CD14-positive monocyte (primary cell): ENCODE results near the gene IGF2R. TPM values are rescaled to one million over a fixed set of nuclear protein-coding genes. Genes with fewer than 3 reads are reported as not detected.

ENCODE experiments used
- DNase-seq, 3 donors: peaks; one replicate each; pipeline ENCODE4 v3.0.0-alpha.2; 2011 to 2022
- H2AFZ ChIP-seq: 2 replicates; pipeline ENCODE4 v1.6.0; 2012; ENCODE audit warnings: mild to moderate bottlenecking, low read depth, low read length, inconsistent platforms; ENCODE audit not compliant: insufficient read depth, poor library complexity, severe bottlenecking
- H3K27ac ChIP-seq, 2 donors: 1 replicate in 1 of 2; 2 replicates in 1 of 2; pipeline ENCODE4 v1.5.1; 2012 to 2013; ENCODE audit warnings: low read length in 2 of 2, control low read depth in 1 of 2, inconsistent platforms in 1 of 2, low read depth in 1 of 2, mild to moderate bottlenecking in 1 of 2
- H3K27me3 ChIP-seq, 2 donors: one replicate each; pipeline versions ENCODE4 v1.6.0 to v1.6.1; 2011 to 2013; ENCODE audit warnings: low read length in 2 of 2; ENCODE audit not compliant: control insufficient read depth in 2 of 2, insufficient read depth in 2 of 2
- H3K36me3 ChIP-seq, 2 donors: replicated peaks in 1 of 2; 1 replicate in 1 of 2; 2 replicates in 1 of 2; pipeline versions ENCODE4 v1.5.1 to v1.6.1; 2012 to 2013; ENCODE audit warnings: low read length in 2 of 2, control low read depth in 1 of 2, inconsistent platforms in 1 of 2, mild to moderate bottlenecking in 1 of 2; ENCODE audit not compliant: insufficient read depth in 2 of 2, control insufficient read depth in 1 of 2
- H3K4me1 ChIP-seq, 2 donors: 1 replicate in 1 of 2; 2 replicates in 1 of 2; pipeline versions ENCODE4 v1.5.1 to v1.6.1; 2012 to 2013; ENCODE audit warnings: low read length in 2 of 2, control low read depth in 1 of 2, inconsistent platforms in 1 of 2, mild to moderate bottlenecking in 1 of 2, moderate library complexity in 1 of 2; ENCODE audit not compliant: insufficient read depth in 2 of 2, control insufficient read depth in 1 of 2
- H3K4me2 ChIP-seq: replicated peaks from 2 replicates; pipeline ENCODE3; 2012; ENCODE audit warnings: low read length, moderate library complexity, mild to moderate bottlenecking; ENCODE audit not compliant: poor library complexity, severe bottlenecking; ENCODE audit errors: extremely low read depth
- H3K4me3 ChIP-seq, 3 experiments: fragments of 200-600 bp in 1 of 3; sonication (generic) in 1 of 3; replicated peaks in 1 of 3; 1 replicate in 2 of 3; 2 replicates in 1 of 3; pipeline ENCODE4 v1.5.1; 2011 to 2013; ENCODE audit warnings: low read length in 3 of 3, mild to moderate bottlenecking in 3 of 3, control low read depth in 2 of 3, low read depth in 2 of 3, inconsistent platforms in 1 of 3, moderate library complexity in 1 of 3
- H3K79me2 ChIP-seq: 2 replicates; pipeline ENCODE4 v1.6.0; 2012; ENCODE audit warnings: mild to moderate bottlenecking, control low read depth, inconsistent platforms, low read length, moderate library complexity; ENCODE audit not compliant: insufficient read depth
- H3K9ac ChIP-seq: 2 replicates; pipeline ENCODE4 v1.6.0; 2017; ENCODE audit warnings: low read length, mild to moderate bottlenecking; ENCODE audit not compliant: insufficient read depth, poor library complexity, severe bottlenecking
- H3K9me3 ChIP-seq, 2 donors: replicated peaks in 1 of 2; 1 replicate in 1 of 2; 2 replicates in 1 of 2; pipeline versions ENCODE4 v1.5.1 to v1.6.1; 2012 to 2013; ENCODE audit warnings: low read length in 2 of 2, control low read depth in 1 of 2; ENCODE audit not compliant: control insufficient read depth in 1 of 2, insufficient read depth in 1 of 2
- H4K20me1 ChIP-seq: 2 replicates; pipeline ENCODE4 v1.6.0; 2012; ENCODE audit warnings: mild to moderate bottlenecking, low read length, control low read depth, moderate library complexity; ENCODE audit not compliant: insufficient read depth
- H3K27ac Mint-ChIP-seq, 7 donors: one replicate each; pipeline ENCODE4 v1.8.0; 2020; ENCODE audit warnings: mild to moderate bottlenecking in 7 of 7, mixed read lengths in 7 of 7, moderate library complexity in 6 of 7, inconsistent platforms in 2 of 7
- H3K27me3 Mint-ChIP-seq, 3 donors: one replicate each; pipeline ENCODE4 v1.8.0; 2021 to 2022; ENCODE audit warnings: low read depth in 3 of 3, mild to moderate bottlenecking in 3 of 3, mixed read lengths in 3 of 3, moderate library complexity in 3 of 3, inconsistent platforms in 1 of 3
- H3K36me3 Mint-ChIP-seq, 2 donors: one replicate each; pipeline ENCODE4 v1.8.0; 2020; ENCODE audit warnings: mixed read lengths in 2 of 2, inconsistent platforms in 1 of 2, mild to moderate bottlenecking in 1 of 2
- H3K4me1 Mint-ChIP-seq: one replicate; pipeline ENCODE4 v1.8.0; 2020; ENCODE audit warnings: mild to moderate bottlenecking, mixed read lengths
- H3K4me3 Mint-ChIP-seq, 2 donors: one replicate each; pipeline ENCODE4 v1.8.0; 2020; ENCODE audit warnings: mild to moderate bottlenecking in 2 of 2, mixed read lengths in 2 of 2, moderate library complexity in 1 of 2
- H3K9me3 Mint-ChIP-seq, 7 donors: one replicate each; pipeline ENCODE4 v1.8.0; 2020 to 2022; ENCODE audit warnings: mixed read lengths in 7 of 7, mild to moderate bottlenecking in 6 of 7, moderate library complexity in 6 of 7, inconsistent platforms in 2 of 7
- CTCF ChIP-seq: fragments of 200-600 bp; IDR thresholded peaks from one replicate; pipeline ENCODE4 v1.8.0; 2022; ENCODE audit warnings: antibody characterized with exemption, mild to moderate bottlenecking
- WGBS: methylation state at CpG from one replicate; pipeline ENCODE4 v1.1.5; 2013; ENCODE audit warnings: missing lambda C conversion rate; ENCODE audit not compliant: insufficient coverage; 5-methylcytosine and 5-hydroxymethylcytosine counted together
- intact Hi-C, 2 donors: fragments of 100-400 bp; cut with micrococcal nuclease; formaldehyde crosslinking; loops; one replicate each; pipeline versions ENCODE4 v1.15.0 to v1.15.1; 2023
- polyA plus RNA-seq, 3 donors: library from polyadenylated mRNA; depleted of rRNA in 1 of 3; unstranded in 2 of 3; stranded (reverse) in 1 of 3; fragments of 300-500 nt in 2 of 3; fragments of >200 nt in 1 of 3; fragmentation: Illumina TruSeq in 2 of 3; gene quantifications; 1 replicate in 2 of 3; 2 replicates in 1 of 3; pipeline ENCODE4 v1.2.3, GENCODE V29; 2012 to 2021

The IGF2R gene
- polyA plus RNA-seq, 3 donors = 6.9 to 44.8 (median 8.2) TPM

GRCh38 chr6:160060221-160060620 is 91.3 kb downstream of the IGF2R start:
- peaks cover 94 to 99% of the 10 kb centered on the region in 2 donors for H3K36me3 Mint-ChIP-seq
- WGBS = 96% methylated on average over 11 of the region's 11 CpGs

GRCh38 chr6:160060920-160061447 is 92.1 kb downstream of the IGF2R start:
- H3K4me1 ChIP-seq = no peaks in the 10 kb centered on the region
- TF ChIP-seq CTCF = no peak
- Mint-ChIP-seq H3K36me3 (peaks cover 90 to 99% of the 10 kb centered on the region in 2 donors), H3K27me3 (peaks cover 0 to 3% (median 0%) of the 10 kb centered on the region in 3 donors), H3K4me1 (no peaks in the 10 kb centered on the region), H3K27ac (no peak overlapping the region), H3K4me3 (no peak overlapping the region), H3K9me3 (peaks cover 0 to 4% (median 0%) of the 10 kb centered on the region in 7 donors)
- peaks cover 91 to 96% of the 10 kb centered on the region in 2 donors for H3K36me3 ChIP-seq
- DNase-seq = no peak
- no peak overlapping the region for H3K4me3 ChIP-seq
- H4K20me1 ChIP-seq = peaks cover 85% of the 10 kb centered on the region
- intact Hi-C loops = no loop called here
- WGBS = 100% methylated on average over 2 of the region's 4 CpGs
- no peak overlapping the region for H2AFZ ChIP-seq
- no peaks in the 10 kb centered on the region for H3K9me3 ChIP-seq
- no peak overlapping the region for H3K27ac ChIP-seq
- H3K79me2 ChIP-seq = no peaks in the 10 kb centered on the region
- H3K9ac ChIP-seq = no peak overlapping the region
- no peaks in the 10 kb centered on the region for H3K27me3 ChIP-seq
- H3K4me2 ChIP-seq = no peak overlapping the region

More at GRCh38 chr6:160060221-160060620, 91.3 kb downstream of the IGF2R start:
- H3K4me2 ChIP-seq = no peak overlapping the region
- H3K27ac Mint-ChIP-seq = peak overlapping the region in 1 of 7 donors; percentile 58
- H3K27ac ChIP-seq = no peak overlapping the region
- H3K36me3 ChIP-seq = peaks cover 97 to 100% of the 10 kb centered on the region in 2 donors
- H4K20me1 ChIP-seq = peaks cover 87% of the 10 kb centered on the region
- no peak for TF ChIP-seq CTCF
- no peak overlapping the region for H3K4me3 ChIP-seq
- no peaks in the 10 kb centered on the region for H3K4me1 Mint-ChIP-seq
- H3K9ac ChIP-seq = no peak overlapping the region
- H3K4me3 Mint-ChIP-seq = no peak overlapping the region
- H3K79me2 ChIP-seq = no peaks in the 10 kb centered on the region
- H3K27me3 ChIP-seq = no peaks in the 10 kb centered on the region
- H3K4me1 ChIP-seq = no peaks in the 10 kb centered on the region
- H3K9me3 Mint-ChIP-seq = peaks cover 0 to 4% (median 0%) of the 10 kb centered on the region in 7 donors
- H2AFZ ChIP-seq = no peak overlapping the region
- no peaks in the 10 kb centered on the region for H3K9me3 ChIP-seq
- intact Hi-C loops = no loop called here
- peaks cover 0 to 3% (median 0%) of the 10 kb centered on the region in 3 donors for H3K27me3 Mint-ChIP-seq
- DNase-seq = no peak
